ENCODE results near the gene SIRT3.

SIRT3 gene

GRCh38 chr11:270451-271318 is 34.5 kb upstream of the SIRT3 start:
- DNase-seq = no peak

- DNase-seq = peak; percentile 57
These were observed 33.2 kb upstream of the SIRT3 start for GRCh38 chr11:269146-269890.

GRCh38 chr11:268716-269145 is 32.6 kb upstream of the SIRT3 start:
- peak; percentile 38 for DNase-seq

GRCh38 chr11:267491-267994 is 31.4 kb upstream of the SIRT3 start:
- peak; percentile 42 for DNase-seq

- peak; percentile 42 for DNase-seq
These were observed 30.7 kb upstream of the SIRT3 start for GRCh38 chr11:266676-267439.

- DNase-seq = no peak
These were observed 25.5 kb upstream of the SIRT3 start for GRCh38 chr11:261624-262023.

- DNase-seq = no peak
These were observed 23.3 kb upstream of the SIRT3 start for GRCh38 chr11:259413-259812.

- no peak for DNase-seq
These were observed 21.8 kb upstream of the SIRT3 start for GRCh38 chr11:257766-258493.

GRCh38 chr11:256952-257737 is 21.0 kb upstream of the SIRT3 start:
- DNase-seq = peak; percentile 14

GRCh38 chr11:255816-256215 is 19.7 kb upstream of the SIRT3 start:
- DNase-seq = no peak

- no peak for DNase-seq
These were observed 19.0 kb upstream of the SIRT3 start for GRCh38 chr11:255176-255575.

- no peak for DNase-seq
These were observed 17.7 kb upstream of the SIRT3 start for GRCh38 chr11:253886-254270.

- DNase-seq = no peak
These were observed 17.2 kb upstream of the SIRT3 start for GRCh38 chr11:253160-253885.

- DNase-seq = no peak
These were observed 16.5 kb upstream of the SIRT3 start for GRCh38 chr11:252666-253065.

- DNase-seq = no peak
These were observed 15.4 kb upstream of the SIRT3 start for GRCh38 chr11:251550-251949.

GRCh38 chr11:250740-251299 is 14.7 kb upstream of the SIRT3 start:
- DNase-seq = peak; percentile 48

GRCh38 chr11:250274-250673 is 14.1 kb upstream of the SIRT3 start:
- no peak for DNase-seq

GRCh38 chr11:249062-249461 is 12.9 kb upstream of the SIRT3 start:
- no peak for DNase-seq

- DNase-seq = no peak
These were observed 8.2 kb upstream of the SIRT3 start for GRCh38 chr11:244376-244775.

- no peak for DNase-seq
These were observed 5.5 kb upstream of the SIRT3 start for GRCh38 chr11:241634-242033.

- no peak for DNase-seq
These were observed 4.2 kb upstream of the SIRT3 start for GRCh38 chr11:240315-240714.
